NCI-H446 treated with DMSO at 0.1 percent for 48 hours (cell line): ENCODE data around the gene FDXACB1.

ENCODE experiments used
- DNase-seq: peaks from one replicate; lab custom pipeline; 2025; lab: John Stamatoyannopoulos, UW

Gene FDXACB1

GRCh38 chr11:111878849-111879636 lies at the start of gene FDXACB1, which contains the start of gene CFAP68:
FDXACB1 (minus strand) TSS chr11:111879165; CDS start chr11:111879132, 33 bp downstream.
CFAP68 (plus strand) TSS chr11:111879541; CDS start chr11:111879561, 20 bp downstream.
- peak; percentile 95 for DNase-seq

DNA sequence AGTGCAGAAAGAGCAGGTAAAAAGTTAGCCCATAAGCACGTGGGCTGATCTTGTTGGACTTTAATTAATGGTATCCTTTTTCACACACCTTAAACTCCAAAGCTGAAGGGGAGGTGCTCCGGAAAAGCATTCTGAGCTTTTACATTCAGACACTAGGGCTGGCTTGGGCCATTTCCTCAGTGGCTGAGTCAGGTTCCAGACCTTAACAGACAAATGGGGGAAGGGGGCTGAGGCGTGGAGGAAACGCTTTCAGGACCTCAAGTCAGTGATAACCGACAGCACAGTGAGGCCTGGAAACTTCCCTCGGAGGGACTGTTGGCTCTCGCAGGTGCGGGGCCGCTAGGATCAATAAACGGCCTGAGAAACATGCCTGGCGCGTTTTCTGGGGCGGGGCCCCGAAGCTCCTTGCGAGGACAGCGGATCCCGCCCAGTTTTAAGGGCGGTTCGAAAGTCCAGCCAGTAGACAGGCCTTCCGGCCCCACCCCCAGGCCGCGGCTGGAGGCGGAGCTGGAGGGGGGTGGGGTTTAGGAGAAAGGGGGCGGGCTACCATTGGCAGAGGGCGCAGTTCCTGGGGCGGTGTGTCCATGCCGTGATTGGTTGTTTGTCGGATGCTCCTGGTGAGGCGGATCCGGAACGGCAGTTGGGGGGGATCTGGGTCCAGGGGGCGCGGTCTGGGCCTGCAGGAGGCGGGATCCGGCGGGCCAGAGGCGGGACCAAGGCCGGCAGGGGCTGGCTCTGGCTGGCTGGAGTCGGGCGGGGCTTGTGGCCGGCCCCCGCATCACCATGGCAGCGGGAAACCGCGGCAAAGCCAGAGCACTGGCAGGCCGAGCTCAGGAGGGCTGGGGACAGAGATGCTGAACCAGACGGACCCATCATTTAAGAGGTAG lies 47.8 kb upstream of the FDXACB1 start:
- DNase-seq = peak; percentile 98

- DNase-seq = no peak
These were observed 47.0 kb upstream of the FDXACB1 start for GRCh38 chr11:111925953-111926352.

- no peak for DNase-seq
These were observed 45.0 kb upstream of the FDXACB1 start for GRCh38 chr11:111923951-111924350.

GRCh38 chr11:111923351-111923788 lies 44.4 kb upstream of the FDXACB1 start:
- no peak for DNase-seq

GRCh38 chr11:111922803-111923202 lies 43.8 kb upstream of the FDXACB1 start:
- no peak for DNase-seq

DNA sequence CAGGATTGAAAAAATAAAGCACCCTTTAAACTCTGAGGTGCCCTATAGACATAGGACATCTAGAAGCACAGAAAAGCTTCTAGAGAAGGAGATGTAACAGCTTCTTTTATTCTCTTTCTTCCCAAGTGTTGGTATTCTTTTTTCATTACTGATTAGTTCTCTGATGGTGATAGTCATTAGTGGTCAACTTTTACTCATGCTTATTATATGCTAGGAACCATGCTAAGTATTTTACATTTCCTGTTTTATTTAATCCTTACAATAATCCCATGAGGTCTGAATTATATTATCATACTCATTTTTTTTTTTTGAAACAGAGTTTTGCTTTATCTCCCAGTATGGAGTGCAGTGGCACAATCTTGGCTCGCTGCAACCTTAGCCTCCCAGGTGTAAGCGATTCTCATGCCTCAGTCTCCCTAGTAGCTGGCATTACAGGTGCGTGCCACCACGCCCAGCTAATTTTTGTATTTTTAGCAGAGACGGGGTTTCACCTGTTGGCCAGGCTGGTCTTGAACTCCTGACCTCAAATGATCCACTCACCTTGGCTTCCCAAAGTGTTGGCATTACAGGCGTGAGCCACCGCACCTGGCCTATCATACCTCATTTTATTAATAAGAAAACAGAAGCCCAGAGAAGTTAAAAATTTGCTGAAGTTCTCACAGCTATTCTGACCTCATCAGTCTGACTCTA lies 42.7 kb upstream of the FDXACB1 start:
- DNase-seq = no peak

- no peak for DNase-seq
These were observed 41.9 kb upstream of the FDXACB1 start for GRCh38 chr11:111920908-111921307.

DNA sequence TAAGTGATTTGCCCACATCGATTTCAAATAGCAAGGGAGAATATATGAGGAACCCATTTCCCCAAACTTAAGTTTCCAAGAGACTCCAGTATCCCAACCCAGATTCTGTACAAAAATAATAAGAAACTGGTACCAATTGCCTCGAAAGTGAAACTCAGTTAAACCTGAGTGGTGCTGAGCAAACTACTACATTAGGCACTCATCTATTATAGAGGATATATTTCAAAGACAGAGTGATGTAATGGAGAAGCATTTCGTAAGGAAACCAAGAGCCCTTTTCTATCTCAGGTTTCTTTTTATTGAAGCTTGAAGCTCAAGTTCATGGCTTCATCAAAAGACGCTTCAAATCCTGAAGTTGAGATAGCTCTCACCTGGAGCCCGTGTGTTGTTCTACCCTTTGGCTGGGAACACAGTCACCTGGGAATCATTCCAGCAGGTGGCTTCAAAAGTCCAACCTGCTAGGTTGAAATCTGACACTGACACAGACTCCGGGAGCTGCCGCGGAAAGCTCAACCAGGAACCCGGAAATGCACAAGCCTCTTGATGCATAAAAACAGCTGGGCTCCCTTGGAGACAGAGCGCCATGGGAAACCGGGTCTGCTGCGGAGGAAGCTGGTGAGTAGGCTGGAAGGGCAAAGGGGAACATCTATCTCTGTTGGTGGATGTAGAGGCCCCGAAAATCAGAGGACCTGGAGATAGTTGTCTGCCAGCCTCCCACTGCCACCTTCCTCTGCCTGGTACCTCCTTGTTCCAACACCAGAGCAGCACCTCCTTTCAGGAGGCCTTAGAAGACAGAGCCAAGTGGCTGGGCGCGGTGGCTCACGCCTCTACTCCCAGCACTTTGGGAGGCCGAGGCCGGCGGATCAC lies 39.7 kb upstream of the FDXACB1 start, which contains the start of gene C11orf52:
TSS of gene C11orf52 (plus strand) at position 524 of the 867 bp plus-strand sequence. CDS start at position 584, 60 bp downstream.
- no peak for DNase-seq

GRCh38 chr11:111917788-111918187 lies 38.8 kb upstream of the FDXACB1 start:
- DNase-seq = no peak

- DNase-seq = no peak
These were observed 38.3 kb upstream of the FDXACB1 start for GRCh38 chr11:111917312-111917711.

DNA sequence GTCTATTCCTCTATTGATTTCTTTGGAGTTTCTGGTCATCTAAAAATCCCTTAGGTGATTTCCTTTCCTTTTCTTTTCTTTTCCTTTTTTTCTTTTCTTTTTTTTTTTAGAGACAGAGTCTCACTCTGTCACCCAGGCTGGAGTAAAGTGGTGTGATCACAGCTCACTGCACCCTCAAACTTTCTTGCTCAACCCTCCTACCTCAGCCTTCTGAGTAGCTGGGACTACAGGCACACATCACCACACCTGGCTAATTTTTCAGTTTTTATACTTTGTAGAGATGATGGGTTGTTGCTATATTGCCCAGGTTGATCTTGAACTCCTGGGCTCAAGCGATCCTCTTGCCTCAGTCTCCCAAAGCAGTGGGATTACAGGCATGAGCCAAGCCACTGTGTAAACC lies 37.8 kb upstream of the FDXACB1 start:
- DNase-seq = no peak

DNA sequence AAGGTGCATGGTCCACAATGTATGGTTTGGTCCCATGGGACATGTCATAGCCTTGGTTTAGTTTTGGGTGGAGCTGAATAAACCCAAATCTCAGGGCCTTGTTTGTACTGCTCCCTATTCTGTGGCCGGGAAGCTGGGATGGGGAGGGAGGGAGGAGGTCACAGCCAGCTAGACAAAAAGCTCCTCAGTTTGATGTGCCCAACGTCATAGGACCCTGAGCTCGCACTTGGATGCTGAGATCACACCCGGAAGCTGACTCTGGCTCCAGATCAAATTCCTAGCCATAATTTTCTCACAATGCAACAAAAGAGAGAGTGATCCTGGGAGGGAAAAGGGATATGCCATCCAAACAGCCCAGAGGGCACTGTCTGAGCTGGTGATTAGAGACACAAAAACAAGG lies 35.0 kb upstream of the FDXACB1 start:
- DNase-seq = no peak

GRCh38 chr11:111913031-111913861 lies 34.3 kb upstream of the FDXACB1 start:
- no peak for DNase-seq

DNA sequence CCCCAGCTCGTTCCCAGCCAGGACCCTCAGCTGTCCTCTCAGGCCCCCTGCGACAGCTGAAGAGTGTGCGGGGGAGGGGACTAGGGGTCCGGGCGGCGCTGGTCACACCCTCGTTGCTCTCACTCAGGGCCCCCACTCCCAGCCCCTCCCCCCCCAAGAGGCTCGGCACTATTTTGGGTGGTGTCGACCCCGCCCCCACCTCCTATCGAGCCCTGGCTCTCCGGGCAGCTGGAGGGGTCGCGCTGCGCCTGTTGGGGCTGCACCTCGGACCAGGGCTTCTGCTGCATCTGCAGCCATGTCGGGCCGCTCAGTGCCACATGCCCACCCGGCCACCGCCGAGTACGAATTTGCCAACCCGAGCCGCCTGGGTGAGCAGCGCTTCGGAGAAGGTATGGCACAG lies 33.6 kb upstream of the FDXACB1 start, which contains the start of gene HSPB2:
TSS of gene HSPB2 (plus strand) at position 200 of the 400 bp plus-strand sequence. CDS start at position 296, 96 bp downstream.
- no peak for DNase-seq

GRCh38 chr11:111911563-111912401 lies 32.8 kb upstream of the FDXACB1 start, which contains the start of gene CRYAB:
CRYAB (minus strand) TSS chr11:111911770; CDS start chr11:111911724, 46 bp downstream.
- DNase-seq = peak; percentile 47

GRCh38 chr11:111910676-111911562 lies 32.0 kb upstream of the FDXACB1 start:
- no peak for DNase-seq

- no peak for DNase-seq
These were observed 30.4 kb upstream of the FDXACB1 start for GRCh38 chr11:111909378-111909777.
